C4-2B (cell line): ENCODE measurements around the gene COPB2.

ENCODE experiments used
- ZFX ChIP-seq: fragments of 450-650 bp; IDR thresholded peaks from 2 replicates; pipeline ENCODE4 v1.6.1; 2017
- TF ChIP-seq, protein P1 (sequence below): fragments of 450-650 bp; conservative IDR thresholded peaks from 2 replicates; pipeline ENCODE4 v1.5.1; 2017; ENCODE audit warnings: mild to moderate bottlenecking

DNA sequence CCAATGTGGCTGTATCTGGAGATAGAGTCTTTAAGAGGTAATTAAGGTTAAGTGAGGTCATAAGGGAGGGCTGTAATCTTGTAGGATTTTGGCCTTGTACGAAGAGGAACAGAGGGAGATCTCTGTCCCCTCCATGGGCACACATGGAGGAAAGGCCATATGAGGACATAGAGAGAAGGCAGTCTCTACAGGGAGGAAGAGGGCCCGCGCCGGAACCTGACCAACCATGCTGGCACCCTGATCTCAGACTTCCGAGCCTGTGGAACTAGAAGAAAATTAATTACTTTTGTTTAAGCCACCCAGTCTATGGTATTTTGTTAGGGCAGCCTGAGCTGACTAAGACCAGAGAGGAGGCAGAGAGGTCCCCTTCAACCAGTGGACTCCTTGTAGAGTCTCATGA, 63.3 kb downstream of the COPB2 start:
- TF ChIP-seq, protein P1, sequence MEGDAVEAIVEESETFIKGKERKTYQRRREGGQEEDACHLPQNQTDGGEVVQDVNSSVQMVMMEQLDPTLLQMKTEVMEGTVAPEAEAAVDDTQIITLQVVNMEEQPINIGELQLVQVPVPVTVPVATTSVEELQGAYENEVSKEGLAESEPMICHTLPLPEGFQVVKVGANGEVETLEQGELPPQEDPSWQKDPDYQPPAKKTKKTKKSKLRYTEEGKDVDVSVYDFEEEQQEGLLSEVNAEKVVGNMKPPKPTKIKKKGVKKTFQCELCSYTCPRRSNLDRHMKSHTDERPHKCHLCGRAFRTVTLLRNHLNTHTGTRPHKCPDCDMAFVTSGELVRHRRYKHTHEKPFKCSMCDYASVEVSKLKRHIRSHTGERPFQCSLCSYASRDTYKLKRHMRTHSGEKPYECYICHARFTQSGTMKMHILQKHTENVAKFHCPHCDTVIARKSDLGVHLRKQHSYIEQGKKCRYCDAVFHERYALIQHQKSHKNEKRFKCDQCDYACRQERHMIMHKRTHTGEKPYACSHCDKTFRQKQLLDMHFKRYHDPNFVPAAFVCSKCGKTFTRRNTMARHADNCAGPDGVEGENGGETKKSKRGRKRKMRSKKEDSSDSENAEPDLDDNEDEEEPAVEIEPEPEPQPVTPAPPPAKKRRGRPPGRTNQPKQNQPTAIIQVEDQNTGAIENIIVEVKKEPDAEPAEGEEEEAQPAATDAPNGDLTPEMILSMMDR, result no peak
- TF ChIP-seq ZFX, result no peak
